T-helper 1 cell treated with Interleukin-12 subunit alpha and Interleukin-12 subunit beta and Interleukin-4 antibody, amounts not matched to agents 30 μg/mL and 1 μg/mL, for 36 hours (primary cell): Measurements from ENCODE around the gene PFDN4.

ENCODE experiments used
- H3K27ac Mint-ChIP-seq: one replicate; pipeline ENCODE4 v1.8.0; 2021; ENCODE audit warnings: mild to moderate bottlenecking, mixed read lengths
- H3K27me3 Mint-ChIP-seq: one replicate; pipeline ENCODE4 v1.8.0; 2021; ENCODE audit warnings: low read depth, mixed read lengths
- H3K36me3 Mint-ChIP-seq: one replicate; pipeline ENCODE4 v1.8.0; 2021; ENCODE audit warnings: low read depth, mixed read lengths
- H3K4me1 Mint-ChIP-seq: one replicate; pipeline ENCODE4 v1.8.0; 2021; ENCODE audit warnings: low read depth, mixed read lengths
- H3K4me3 Mint-ChIP-seq: one replicate; pipeline ENCODE4 v1.8.0; 2021; ENCODE audit warnings: mild to moderate bottlenecking, moderate library complexity, mixed read lengths
- H3K9me3 Mint-ChIP-seq: one replicate; pipeline ENCODE4 v1.8.0; 2021; ENCODE audit warnings: mixed read lengths

Gene PFDN4

DNA sequence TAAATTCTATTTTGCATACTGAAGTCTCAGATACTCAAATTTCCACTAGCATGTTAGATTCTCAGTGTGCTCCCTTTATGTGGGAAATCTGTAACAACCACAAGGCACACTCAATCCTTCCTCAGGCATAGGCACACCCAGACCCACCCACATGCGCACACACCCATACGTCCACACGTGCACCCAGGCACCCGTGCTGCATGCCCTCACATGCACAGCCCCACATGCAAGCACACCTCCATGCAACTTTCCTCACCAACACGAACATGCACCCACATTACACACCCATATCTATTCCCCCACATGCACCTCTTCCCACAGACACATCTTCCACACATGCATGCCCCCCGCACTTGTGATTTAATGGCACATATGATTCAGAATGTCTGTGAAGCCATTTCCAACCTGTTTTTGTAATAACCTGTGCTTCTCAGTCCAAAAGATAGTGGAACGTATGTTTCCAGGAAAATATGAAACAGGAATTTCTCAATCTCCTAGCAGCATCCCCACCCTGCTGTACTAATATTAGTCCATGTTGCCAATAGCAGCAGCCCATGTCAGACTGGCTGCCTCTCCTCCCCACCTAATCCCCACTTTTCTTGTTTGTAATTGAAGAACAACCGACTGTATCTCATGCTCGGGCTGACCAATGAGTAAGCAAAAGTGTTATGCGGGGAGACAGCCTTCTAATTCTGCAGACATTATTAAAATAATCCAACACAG is 22.8 kb upstream of the PFDN4 start:
- H3K4me3 Mint-ChIP-seq, result no peak overlapping the region
- H3K4me1 Mint-ChIP-seq, result peaks cover 2% of the 10 kb centered on the region
- H3K36me3 Mint-ChIP-seq, result no peaks in the 10 kb centered on the region
- H3K27ac Mint-ChIP-seq, result no peak overlapping the region
- H3K27me3 Mint-ChIP-seq, result peaks cover 48% of the 10 kb centered on the region
- no peaks in the 10 kb centered on the region for H3K9me3 Mint-ChIP-seq

GRCh38 chr20:54188132-54188849 is 19.6 kb upstream of the PFDN4 start:
- Mint-ChIP-seq H3K4me1 (no peaks in the 10 kb centered on the region), H3K4me3 (no peak overlapping the region), H3K27ac (no peak overlapping the region), H3K9me3 (no peaks in the 10 kb centered on the region), H3K36me3 (no peaks in the 10 kb centered on the region), H3K27me3 (peaks cover 32% of the 10 kb centered on the region)

- Mint-ChIP-seq H3K27ac (no peak overlapping the region), H3K27me3 (peaks cover 29% of the 10 kb centered on the region), H3K4me1 (no peaks in the 10 kb centered on the region), H3K4me3 (no peak overlapping the region), H3K9me3 (no peaks in the 10 kb centered on the region), H3K36me3 (no peaks in the 10 kb centered on the region)
These were observed 18.3 kb upstream of the PFDN4 start for GRCh38 chr20:54189630-54190029.

DNA sequence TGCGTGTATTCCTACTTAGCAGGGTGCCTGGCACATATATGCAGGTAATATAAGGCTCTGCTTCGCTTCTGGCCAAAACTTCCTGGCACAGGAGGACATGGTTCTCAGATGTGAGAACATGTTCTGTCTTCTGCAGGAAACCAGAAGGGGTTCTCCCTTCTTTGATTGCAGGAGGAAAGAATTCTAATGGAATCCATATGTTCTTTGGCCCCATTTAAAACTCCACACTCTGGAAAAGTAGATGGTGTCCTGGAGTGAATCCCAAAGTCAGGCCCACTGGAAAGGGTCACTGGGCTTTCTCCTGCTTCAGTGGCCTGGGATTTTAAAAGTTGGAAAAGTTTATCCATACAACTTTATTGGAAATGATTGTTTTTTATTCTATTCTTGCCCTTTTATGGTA is 17.7 kb upstream of the PFDN4 start:
- peaks cover 24% of the 10 kb centered on the region for H3K27me3 Mint-ChIP-seq
- no peak overlapping the region for H3K4me3 Mint-ChIP-seq
- no peaks in the 10 kb centered on the region for H3K4me1 Mint-ChIP-seq
- H3K27ac Mint-ChIP-seq, result no peak overlapping the region
- no peaks in the 10 kb centered on the region for H3K9me3 Mint-ChIP-seq
- no peaks in the 10 kb centered on the region for H3K36me3 Mint-ChIP-seq

- no peak overlapping the region for H3K27ac Mint-ChIP-seq
- peaks cover 17% of the 10 kb centered on the region for H3K27me3 Mint-ChIP-seq
- no peaks in the 10 kb centered on the region for H3K9me3 Mint-ChIP-seq
- H3K36me3 Mint-ChIP-seq, result no peaks in the 10 kb centered on the region
- no peaks in the 10 kb centered on the region for H3K4me1 Mint-ChIP-seq
- H3K4me3 Mint-ChIP-seq, result no peak overlapping the region
These were observed 14.1 kb upstream of the PFDN4 start for GRCh38 chr20:54193817-54194216.

- peaks cover 4% of the 10 kb centered on the region for H3K4me1 Mint-ChIP-seq
- no peaks in the 10 kb centered on the region for H3K9me3 Mint-ChIP-seq
- H3K36me3 Mint-ChIP-seq, result no peaks in the 10 kb centered on the region
- no peak overlapping the region for H3K4me3 Mint-ChIP-seq
- H3K27me3 Mint-ChIP-seq, result peaks cover 12% of the 10 kb centered on the region
- H3K27ac Mint-ChIP-seq, result no peak overlapping the region
These were observed 13.0 kb upstream of the PFDN4 start for GRCh38 chr20:54194724-54195438.

DNA sequence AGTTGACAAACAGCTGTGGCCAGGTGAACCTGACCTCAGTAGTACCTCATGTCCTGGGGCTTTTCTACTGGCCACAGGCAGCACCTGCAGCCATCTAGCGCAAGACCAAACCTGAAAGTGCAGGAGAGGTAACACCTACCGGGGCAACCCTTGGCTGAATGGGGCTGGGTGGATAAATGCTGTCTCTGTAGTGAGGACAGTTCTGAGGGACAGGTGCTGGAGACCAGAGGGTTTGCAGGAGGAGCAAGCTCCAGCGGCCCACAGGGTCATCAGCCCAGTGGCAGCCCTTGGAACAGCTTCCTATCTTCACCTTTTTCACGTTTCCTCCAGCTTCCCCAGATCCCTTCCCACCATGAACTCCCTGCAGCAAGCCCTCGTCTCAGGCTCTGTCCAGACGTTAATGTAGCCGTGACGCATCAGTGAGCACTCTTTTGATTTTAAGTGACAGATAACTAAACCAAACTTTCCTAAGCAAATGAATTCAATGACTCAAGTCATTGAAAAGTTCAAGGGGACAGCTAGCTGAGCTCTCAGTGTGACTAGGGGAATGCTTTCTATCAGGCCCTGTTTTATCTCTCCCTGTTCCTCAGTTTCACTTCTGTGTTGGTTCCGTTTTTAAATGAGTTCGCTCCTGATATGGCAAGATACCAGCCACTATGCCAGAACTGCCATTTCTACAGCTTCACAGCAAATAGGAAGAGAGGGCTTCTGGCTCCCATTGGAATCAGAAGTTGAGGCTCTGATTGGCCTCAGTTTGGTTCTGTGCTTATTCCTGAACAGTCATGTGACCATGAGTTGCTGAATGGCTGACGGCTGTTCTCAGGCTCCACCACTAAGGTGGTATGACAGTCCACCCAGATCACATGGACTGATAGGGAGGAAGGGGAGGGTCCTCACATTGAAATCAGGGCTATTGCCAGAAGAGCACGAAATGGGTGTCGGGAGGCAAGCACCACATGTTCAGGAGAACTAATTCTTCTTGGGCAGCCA is 12.1 kb upstream of the PFDN4 start:
- Mint-ChIP-seq H3K4me3 (no peak overlapping the region), H3K4me1 (peaks cover 4% of the 10 kb centered on the region), H3K27ac (no peak overlapping the region), H3K27me3 (peaks cover 12% of the 10 kb centered on the region), H3K9me3 (no peaks in the 10 kb centered on the region), H3K36me3 (no peaks in the 10 kb centered on the region)

- Mint-ChIP-seq H3K9me3 (no peaks in the 10 kb centered on the region), H3K4me1 (peaks cover 4% of the 10 kb centered on the region), H3K4me3 (no peak overlapping the region), H3K27ac (no peak overlapping the region), H3K36me3 (no peaks in the 10 kb centered on the region), H3K27me3 (peaks cover 7% of the 10 kb centered on the region)
These were observed 10.0 kb upstream of the PFDN4 start for GRCh38 chr20:54197621-54198604.

- H3K9me3 Mint-ChIP-seq, result no peaks in the 10 kb centered on the region
- no peaks in the 10 kb centered on the region for H3K27me3 Mint-ChIP-seq
- H3K4me3 Mint-ChIP-seq, result no peak overlapping the region
- peaks cover 4% of the 10 kb centered on the region for H3K4me1 Mint-ChIP-seq
- no peak overlapping the region for H3K27ac Mint-ChIP-seq
- no peaks in the 10 kb centered on the region for H3K36me3 Mint-ChIP-seq
These were observed 8.6 kb upstream of the PFDN4 start for GRCh38 chr20:54199283-54199682.

DNA sequence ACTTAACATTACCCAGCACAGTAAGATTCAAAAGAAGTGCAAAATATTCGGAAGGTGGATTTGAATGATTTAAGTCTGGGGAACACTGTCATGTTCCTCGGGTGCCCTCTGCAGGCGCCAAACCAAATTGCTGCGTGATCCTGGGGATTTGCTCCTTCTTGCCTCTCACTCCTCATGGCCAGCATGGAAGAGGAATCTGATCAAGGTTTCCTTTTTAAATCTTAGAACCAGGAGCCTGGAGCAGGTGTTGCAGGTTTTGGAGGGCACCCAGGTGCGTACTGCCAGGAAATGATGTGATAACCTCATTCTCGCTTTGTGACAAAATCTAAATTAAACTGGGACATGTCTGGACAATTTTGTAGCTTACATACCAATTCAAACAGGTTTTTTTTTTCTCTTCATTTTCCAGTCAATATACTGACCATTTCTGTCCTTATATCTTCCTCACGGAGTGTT is 8.1 kb upstream of the PFDN4 start:
- Mint-ChIP-seq H3K9me3 (no peaks in the 10 kb centered on the region), H3K27me3 (no peaks in the 10 kb centered on the region)

GRCh38 chr20:54200487-54201267 is 7.2 kb upstream of the PFDN4 start:
- Mint-ChIP-seq H3K4me3 (no peak overlapping the region), H3K9me3 (no peaks in the 10 kb centered on the region), H3K27ac (no peak overlapping the region), H3K4me1 (peaks cover 5% of the 10 kb centered on the region), H3K36me3 (no peaks in the 10 kb centered on the region), H3K27me3 (no peaks in the 10 kb centered on the region)

More for the DNA sequence above, 8.1 kb upstream of the PFDN4 start:
- Mint-ChIP-seq H3K36me3 (no peaks in the 10 kb centered on the region), H3K4me1 (peaks cover 4% of the 10 kb centered on the region), H3K4me3 (no peak overlapping the region), H3K27ac (no peak overlapping the region)

DNA sequence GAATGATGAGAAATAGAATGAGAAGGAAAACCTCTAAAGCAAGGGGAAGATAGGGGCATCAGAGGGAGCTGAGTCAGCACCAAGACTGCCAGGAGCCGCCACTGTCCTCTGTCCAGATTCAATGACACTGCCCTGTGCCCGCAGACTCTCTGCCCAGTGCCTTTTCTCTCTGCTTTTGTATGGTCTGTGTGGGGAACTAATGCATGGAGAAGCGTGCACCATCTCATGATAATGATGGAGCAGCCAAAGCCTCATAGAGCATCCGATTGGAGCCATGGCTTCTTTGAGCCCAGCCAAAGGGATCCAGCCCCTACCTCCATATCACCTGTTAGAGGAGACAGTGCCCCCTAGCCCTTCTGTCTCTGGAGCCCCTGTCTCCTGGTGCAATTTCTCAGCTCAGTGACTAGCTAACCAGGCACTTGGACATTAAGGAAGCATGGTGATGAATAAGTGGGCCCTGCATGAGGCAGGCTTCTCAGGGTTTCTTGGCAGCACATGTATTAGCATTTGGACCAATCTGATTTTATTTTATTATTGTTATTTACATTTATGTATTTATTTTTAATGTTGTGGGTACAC is 6.5 kb upstream of the PFDN4 start:
- Mint-ChIP-seq H3K4me1 (peaks cover 6% of the 10 kb centered on the region), H3K36me3 (no peaks in the 10 kb centered on the region), H3K4me3 (no peak overlapping the region), H3K9me3 (no peaks in the 10 kb centered on the region), H3K27ac (no peak overlapping the region), H3K27me3 (no peaks in the 10 kb centered on the region)
